Nephron (organoid): ENCODE data around the gene ZMYND15.

Experiments
- H3K27ac Mint-ChIP-seq, 3 experiments: 2 replicates each; pipeline ENCODE4 v1.8.0; 2020; ENCODE audit warnings: mixed read lengths in 3 of 3, mild to moderate bottlenecking in 2 of 3, moderate library complexity in 1 of 3
- H3K27me3 Mint-ChIP-seq: 2 replicates; pipeline ENCODE4 v1.8.0; 2021; ENCODE audit warnings: low read depth, mild to moderate bottlenecking, moderate library complexity, mixed read lengths
- H3K36me3 Mint-ChIP-seq: 2 replicates; pipeline ENCODE4 v1.8.0; 2020; ENCODE audit warnings: low read depth, mixed read lengths
- H3K4me1 Mint-ChIP-seq: 2 replicates; pipeline ENCODE4 v1.8.0; 2020; ENCODE audit warnings: mixed read lengths
- H3K4me3 Mint-ChIP-seq, 3 experiments: 2 replicates each; pipeline ENCODE4 v1.8.0; 2020; ENCODE audit warnings: mild to moderate bottlenecking in 3 of 3, mixed read lengths in 3 of 3, moderate library complexity in 2 of 3
- H3K9me3 Mint-ChIP-seq: 2 replicates; pipeline ENCODE4 v1.8.0; 2020; ENCODE audit warnings: mixed read lengths
- TF ChIP-seq, protein P1 (sequence below), 3 experiments: fragments of 200-600 bp; sonication (generic); IDR thresholded peaks; one replicate each; pipeline ENCODE4 v1.5.0; 2021; ENCODE audit warnings: antibody characterized with exemption in 3 of 3; ENCODE audit not compliant: unreplicated experiment in 3 of 3

Gene ZMYND15

GRCh38 chr17:4766201-4766600 lies 26.6 kb downstream of the ZMYND15 start:
- H3K9me3 Mint-ChIP-seq = no peaks in the 10 kb centered on the region
- no peak overlapping the region for H3K27ac Mint-ChIP-seq
- H3K4me3 Mint-ChIP-seq = no peak overlapping the region
- no peaks in the 10 kb centered on the region for H3K36me3 Mint-ChIP-seq
- no peaks in the 10 kb centered on the region for H3K4me1 Mint-ChIP-seq
- TF ChIP-seq, protein P1, sequence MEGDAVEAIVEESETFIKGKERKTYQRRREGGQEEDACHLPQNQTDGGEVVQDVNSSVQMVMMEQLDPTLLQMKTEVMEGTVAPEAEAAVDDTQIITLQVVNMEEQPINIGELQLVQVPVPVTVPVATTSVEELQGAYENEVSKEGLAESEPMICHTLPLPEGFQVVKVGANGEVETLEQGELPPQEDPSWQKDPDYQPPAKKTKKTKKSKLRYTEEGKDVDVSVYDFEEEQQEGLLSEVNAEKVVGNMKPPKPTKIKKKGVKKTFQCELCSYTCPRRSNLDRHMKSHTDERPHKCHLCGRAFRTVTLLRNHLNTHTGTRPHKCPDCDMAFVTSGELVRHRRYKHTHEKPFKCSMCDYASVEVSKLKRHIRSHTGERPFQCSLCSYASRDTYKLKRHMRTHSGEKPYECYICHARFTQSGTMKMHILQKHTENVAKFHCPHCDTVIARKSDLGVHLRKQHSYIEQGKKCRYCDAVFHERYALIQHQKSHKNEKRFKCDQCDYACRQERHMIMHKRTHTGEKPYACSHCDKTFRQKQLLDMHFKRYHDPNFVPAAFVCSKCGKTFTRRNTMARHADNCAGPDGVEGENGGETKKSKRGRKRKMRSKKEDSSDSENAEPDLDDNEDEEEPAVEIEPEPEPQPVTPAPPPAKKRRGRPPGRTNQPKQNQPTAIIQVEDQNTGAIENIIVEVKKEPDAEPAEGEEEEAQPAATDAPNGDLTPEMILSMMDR (IDR thresholded peaks at IDR 0.05; ENCODE audit: unreplicated experiment in 3 of 3) = no peak
- peaks cover 24% of the 10 kb centered on the region for H3K27me3 Mint-ChIP-seq

GRCh38 chr17:4766723-4767122 lies 27.1 kb downstream of the ZMYND15 start:
- H3K4me3 Mint-ChIP-seq = no peak overlapping the region
- TF ChIP-seq, protein P1 (IDR thresholded peaks at IDR 0.05; ENCODE audit: unreplicated experiment in 3 of 3) = no peak
- no peaks in the 10 kb centered on the region for H3K9me3 Mint-ChIP-seq
- H3K27me3 Mint-ChIP-seq = peaks cover 28% of the 10 kb centered on the region
- no peak overlapping the region for H3K27ac Mint-ChIP-seq
- no peaks in the 10 kb centered on the region for H3K36me3 Mint-ChIP-seq
- H3K4me1 Mint-ChIP-seq = no peaks in the 10 kb centered on the region

DNA sequence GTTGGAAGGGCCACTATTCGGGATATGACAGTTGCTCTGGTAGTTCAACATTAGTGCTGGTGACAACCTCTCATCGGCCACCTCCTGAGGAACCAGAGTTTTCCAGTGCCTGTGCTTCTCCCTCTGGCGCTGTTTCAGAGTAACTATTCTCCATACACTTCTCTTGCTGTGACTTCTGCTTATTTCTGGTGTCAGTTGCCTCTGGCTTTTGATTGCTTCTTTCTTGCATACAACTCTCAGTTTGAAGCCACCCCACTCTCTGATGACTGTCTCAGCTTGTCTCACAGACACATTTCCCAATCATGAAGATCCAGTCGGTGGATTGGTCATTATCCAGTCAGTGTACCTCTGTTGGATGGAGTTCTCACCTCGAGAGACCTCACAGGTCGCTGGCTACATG lies 28.7 kb downstream of the ZMYND15 start:
- TF ChIP-seq, protein P1 (IDR thresholded peaks at IDR 0.05; ENCODE audit: unreplicated experiment in 3 of 3) = no peak
- H3K27me3 Mint-ChIP-seq = peaks cover 36% of the 10 kb centered on the region

DNA sequence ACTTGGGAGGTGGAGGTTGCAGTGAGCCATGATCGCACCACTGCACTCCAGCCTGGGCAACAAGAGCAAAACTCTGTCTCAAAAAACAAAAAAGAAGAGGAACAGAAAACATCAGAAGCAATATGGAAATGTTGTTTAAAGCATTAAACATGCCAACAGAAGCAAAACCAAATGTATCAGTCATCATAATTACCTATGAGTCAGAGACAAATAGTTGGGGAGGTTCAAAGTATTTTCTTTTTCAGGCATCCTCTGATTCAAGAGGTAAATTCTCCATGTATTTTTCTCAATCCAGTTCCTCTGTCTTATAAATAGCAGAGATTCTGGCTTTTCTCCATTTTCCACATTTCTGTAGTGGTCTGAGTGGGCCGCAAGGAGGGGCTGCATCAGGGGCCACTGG lies 30.0 kb downstream of the ZMYND15 start:
- no peak overlapping the region for H3K4me3 Mint-ChIP-seq
- H3K9me3 Mint-ChIP-seq = no peaks in the 10 kb centered on the region
- H3K27me3 Mint-ChIP-seq = peaks cover 32% of the 10 kb centered on the region
- TF ChIP-seq, protein P1 (IDR thresholded peaks at IDR 0.05; ENCODE audit: unreplicated experiment in 3 of 3) = no peak
- H3K4me1 Mint-ChIP-seq = no peaks in the 10 kb centered on the region
- H3K36me3 Mint-ChIP-seq = no peaks in the 10 kb centered on the region
- H3K27ac Mint-ChIP-seq = no peak overlapping the region

More for the DNA sequence above, 28.7 kb downstream of the ZMYND15 start:
- no peak overlapping the region for H3K27ac Mint-ChIP-seq
- no peak overlapping the region for H3K4me3 Mint-ChIP-seq
- no peaks in the 10 kb centered on the region for H3K36me3 Mint-ChIP-seq
- no peaks in the 10 kb centered on the region for H3K4me1 Mint-ChIP-seq
- H3K9me3 Mint-ChIP-seq = no peaks in the 10 kb centered on the region

DNA sequence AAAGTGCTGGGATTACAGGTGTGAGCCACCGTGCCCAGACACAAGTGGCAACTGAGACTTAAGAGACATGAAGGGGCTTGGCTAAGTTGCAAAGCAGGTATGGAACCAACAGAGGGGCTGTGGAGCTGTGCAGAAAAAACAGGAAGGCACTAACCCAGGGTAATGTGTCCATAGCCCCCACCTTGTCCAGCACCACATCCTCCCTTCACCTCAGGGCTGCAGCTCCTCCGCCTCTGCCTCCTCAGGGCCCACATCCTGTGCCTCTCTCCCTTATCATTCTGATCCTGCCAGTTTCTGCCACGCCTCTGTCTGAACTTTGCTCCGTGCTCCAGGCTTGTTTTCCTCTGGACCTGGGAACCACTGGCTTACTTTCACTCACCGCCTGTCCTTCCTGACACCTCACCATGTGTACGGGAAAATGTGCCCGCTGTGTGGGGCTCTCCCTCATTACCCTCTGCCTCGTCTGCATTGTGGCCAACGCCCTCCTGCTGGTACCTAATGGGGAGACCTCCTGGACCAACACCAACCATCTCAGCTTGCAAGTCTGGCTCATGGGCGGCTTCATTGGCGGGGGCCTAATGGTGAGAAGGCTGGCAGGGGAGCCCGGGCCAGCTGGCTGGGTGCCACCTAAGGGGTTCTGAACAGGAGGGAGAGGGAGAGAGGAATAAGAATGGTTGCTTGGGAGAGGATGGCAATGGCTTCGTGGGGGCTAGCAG lies 32.0 kb downstream of the ZMYND15 start, which contains the start of gene TM4SF5:
Gene TM4SF5, plus strand, starts transcription at position 368 of the 716 bp plus-strand sequence. Its CDS starts 37 bp downstream, at position 405.
- Mint-ChIP-seq H3K4me3 (no peak within 1 kb of the TSS), H3K27me3 (peaks cover 33% of the 10 kb centered on the region), H3K27ac (no peak within 1 kb of the TSS), H3K4me1 (no peaks in the 10 kb centered on the region), H3K36me3 (no peaks in the 10 kb centered on the region), H3K9me3 (no peaks in the 10 kb centered on the region)
- TF ChIP-seq, protein P1 (IDR thresholded peaks at IDR 0.05; ENCODE audit: unreplicated experiment in 3 of 3) = no peak

DNA sequence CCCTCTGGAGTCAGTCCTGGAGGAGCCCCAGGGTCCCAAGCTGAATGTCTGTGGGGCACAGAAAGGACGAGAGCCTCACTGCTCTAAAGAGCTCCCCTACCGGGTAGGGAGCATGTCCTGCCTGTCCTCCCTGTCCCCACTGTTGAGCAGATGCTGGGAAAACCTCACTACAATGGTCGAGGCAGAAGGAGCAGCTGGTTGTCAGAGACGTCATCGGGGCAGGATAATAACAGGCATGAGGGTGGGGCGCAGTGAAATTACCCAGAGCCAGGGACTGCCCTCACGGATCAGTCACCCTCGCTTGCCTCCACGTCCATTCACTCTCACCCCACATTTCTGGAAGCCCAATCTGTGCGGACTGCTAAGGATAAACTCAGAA lies 32.6 kb downstream of the ZMYND15 start:
- Mint-ChIP-seq H3K36me3 (no peaks in the 10 kb centered on the region), H3K4me1 (no peaks in the 10 kb centered on the region), H3K4me3 (no peak overlapping the region), H3K27ac (no peak overlapping the region), H3K27me3 (peaks cover 38% of the 10 kb centered on the region), H3K9me3 (no peaks in the 10 kb centered on the region)
- TF ChIP-seq, protein P1 (IDR thresholded peaks at IDR 0.05; ENCODE audit: unreplicated experiment in 3 of 3) = no peak
